ENCODE measurements around the gene PIGN.
A peak's percentile ranks its signal among the peaks of the same experiment; 100 is the strongest.

PIGN gene

DNA sequence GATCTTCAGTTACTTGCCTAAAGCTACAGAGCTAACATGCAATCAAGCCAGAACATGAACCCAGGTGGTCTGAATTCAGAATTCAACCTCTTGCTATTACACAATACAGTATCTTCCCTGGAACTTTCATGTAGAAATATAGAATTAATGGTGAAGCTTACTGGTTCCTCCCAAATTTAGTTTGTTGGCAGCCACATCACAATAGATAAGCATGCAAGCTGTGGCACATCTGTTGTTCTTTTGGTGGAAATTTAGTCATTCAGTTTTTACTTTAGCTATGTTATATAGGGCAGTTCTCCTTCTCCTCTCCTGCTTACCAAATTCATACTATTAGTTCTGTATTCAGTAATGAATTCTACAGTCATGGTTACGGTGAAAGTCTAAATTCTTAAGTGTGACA lies 193.0 kb downstream of the PIGN start:
- no peak for DNase-seq

DNA sequence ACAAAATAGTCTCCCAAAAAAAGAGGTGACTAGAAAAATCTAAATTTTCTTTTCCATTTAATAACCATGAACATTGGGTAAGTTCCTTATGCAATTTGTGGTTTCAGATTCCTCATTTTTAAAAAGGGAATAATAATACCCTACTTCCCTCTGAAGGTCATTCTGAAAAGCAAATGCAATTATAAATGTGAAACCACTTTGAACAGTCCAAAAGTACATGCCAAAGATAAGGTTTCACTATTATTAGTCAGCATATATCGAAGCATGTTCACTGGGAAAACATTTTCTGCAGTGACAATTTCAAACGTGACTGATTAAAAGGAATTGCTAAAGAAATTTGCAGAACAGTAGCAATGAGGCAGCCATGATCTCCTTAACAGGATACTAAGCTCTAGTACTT lies 193.9 kb downstream of the PIGN start:
- peak; percentile 84 for DNase-seq

DNA sequence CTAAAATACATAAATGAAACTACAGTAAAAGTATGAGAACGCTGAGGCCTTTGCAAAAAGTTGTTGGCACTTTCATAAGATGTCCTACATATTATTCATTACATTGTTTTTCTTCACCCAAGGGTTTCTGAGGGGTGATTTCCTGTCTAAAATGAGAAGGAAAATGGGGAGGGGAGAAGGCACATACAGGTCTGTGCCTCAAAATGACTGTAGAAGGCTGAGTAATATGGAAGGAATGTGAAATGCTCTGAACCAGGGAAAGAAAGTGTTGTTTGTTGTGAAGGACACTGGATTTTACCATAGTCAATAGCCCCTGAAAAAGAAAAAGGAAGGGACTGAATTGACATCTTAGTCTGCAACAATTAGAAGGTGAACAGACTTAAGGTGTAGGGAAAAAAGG lies 194.6 kb downstream of the PIGN start:
- DNase-seq = no peak

- no peak for DNase-seq
Measured at GRCh38 chr18:61991836-61992235, 195.0 kb downstream of the PIGN start.

DNA sequence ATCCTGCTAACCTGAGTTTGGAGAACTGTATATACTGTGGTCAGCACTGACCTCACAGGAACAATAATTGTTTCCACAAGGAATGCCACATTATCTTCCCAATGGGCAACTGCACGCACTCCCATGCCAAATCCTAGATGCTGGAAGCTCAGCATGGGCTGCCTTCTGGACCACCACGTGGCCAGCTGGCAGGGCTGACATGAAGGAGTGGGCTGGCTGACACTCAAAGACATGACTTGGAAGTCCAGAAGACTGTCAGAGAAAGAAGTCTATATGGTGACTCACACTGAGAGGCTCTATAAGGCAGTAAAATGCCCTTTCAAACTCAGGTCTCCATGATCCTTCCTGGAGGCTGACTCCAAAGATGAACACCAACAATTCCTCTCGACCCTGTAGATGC lies 195.7 kb downstream of the PIGN start:
- DNase-seq = no peak

Measured in MV-4-11 (cell line).